SU-DHL-6 (cell line): ENCODE measurements around the gene NDUFS2.

Experiments used
- H2AFZ ChIP-seq: fragments of 200-600 bp; sonication (generic); 2 replicates; pipeline ENCODE4 v1.6.1; 2014; ENCODE audit warnings: low read depth, mild to moderate bottlenecking, moderate library complexity, mixed read lengths, antibody characterized with exemption, low read length; ENCODE audit not compliant: severe bottlenecking
- H3F3A ChIP-seq: fragments of 200-600 bp; shearing (Covaris generic); 2 replicates; pipeline ENCODE4 v1.6.0; 2016; ENCODE audit warnings: antibody characterized with exemption, mild to moderate bottlenecking; ENCODE audit not compliant: insufficient read depth
- H3K27ac ChIP-seq: fragments of 200-600 bp; sonication (generic); 2 replicates; pipeline ENCODE4 v1.5.1; 2016; ENCODE audit warnings: low read depth, mild to moderate bottlenecking, low read length, moderate library complexity, mixed read lengths
- H3K27me3 ChIP-seq: fragments of 200-600 bp; sonication (generic), shearing (Covaris generic); 2 replicates; pipeline ENCODE4 v1.6.0; 2014; ENCODE audit warnings: mild to moderate bottlenecking, low read length
- H3K36me3 ChIP-seq: fragments of 200-600 bp; sonication (generic); 2 replicates; pipeline ENCODE4 v1.6.1; 2014; ENCODE audit warnings: mild to moderate bottlenecking, low read length, mixed read lengths
- H3K4me2 ChIP-seq: fragments of 300-600, 200-600 bp; shearing (Covaris generic), sonication (generic); 2 replicates; pipeline ENCODE4 v1.6.0; 2014; ENCODE audit warnings: low read length, low read depth, mild to moderate bottlenecking; ENCODE audit not compliant: poor library complexity, severe bottlenecking
- H3K4me3 ChIP-seq: fragments of 200-600 bp; sonication (generic); 2 replicates; pipeline ENCODE4 v1.5.1; 2014; ENCODE audit warnings: antibody characterized with exemption, low read length, mild to moderate bottlenecking, mixed read lengths; ENCODE audit not compliant: insufficient read depth, poor library complexity, severe bottlenecking
- H3K79me2 ChIP-seq: fragments of 200-600 bp; sonication (generic); 2 replicates; pipeline ENCODE4 v1.6.1; 2014; ENCODE audit warnings: mild to moderate bottlenecking, low read length, moderate library complexity; ENCODE audit not compliant: insufficient read depth
- H3K9ac ChIP-seq: fragments of 200-600 bp; sonication (generic); 2 replicates; pipeline ENCODE4 v1.7.0; 2014; ENCODE audit warnings: mild to moderate bottlenecking, low read length
- H3K9me2 ChIP-seq: fragments of 200-600 bp; sonication (generic); replicated peaks from 2 replicates; pipeline ENCODE4 v1.6.1; 2014; ENCODE audit warnings: low read length; ENCODE audit not compliant: insufficient read depth
- H3K9me3 ChIP-seq: fragments of 200-600 bp; sonication (generic); 2 replicates; pipeline ENCODE4 v1.6.1; 2014; ENCODE audit warnings: low read length, mixed read lengths; ENCODE audit not compliant: insufficient read depth
- H4K20me1 ChIP-seq: fragments of 200-600 bp; sonication (generic); 2 replicates; pipeline ENCODE4 v1.6.1; 2014; ENCODE audit warnings: low read depth, mild to moderate bottlenecking, antibody characterized with exemption, low read length, moderate library complexity, mixed read lengths
- CTCF ChIP-seq: fragments of 200-600 bp; sonication (generic); IDR thresholded peaks from one replicate; pipeline ENCODE4 v1.5.1; 2017; ENCODE audit warnings: antibody characterized with exemption, mild to moderate bottlenecking, low read length, moderate library complexity; ENCODE audit not compliant: insufficient read depth, poor library complexity, severe bottlenecking
- EZH2phosphoT487 ChIP-seq: fragments of 200-600 bp; sonication (generic), shearing (Covaris generic); conservative IDR thresholded peaks from 2 replicates; pipeline ENCODE4 v1.6.1; 2018; ENCODE audit warnings: mild to moderate bottlenecking, antibody characterized with exemption, low read length, moderate library complexity, mixed read lengths

Gene NDUFS2

GRCh38 chr1:161171191-161171590 lies 31.0 kb upstream of the NDUFS2 start:
- H3K27ac ChIP-seq = no peak overlapping the region

GRCh38 chr1:161171696-161172095 lies 30.5 kb upstream of the NDUFS2 start:
- no peak for TF ChIP-seq EZH2phosphoT487
- no peak for TF ChIP-seq CTCF
- no peaks in the 10 kb centered on the region for H4K20me1 ChIP-seq
- no peak overlapping the region for H3K4me2 ChIP-seq
- no peaks in the 10 kb centered on the region for H3K9me2 ChIP-seq
- H3K36me3 ChIP-seq = no peaks in the 10 kb centered on the region
- H3K4me3 ChIP-seq = no peak overlapping the region
- no peak overlapping the region for H3K27ac ChIP-seq
- 0 out of 2 replicates have a peak, but pooled peaks cover 4% of the 10 kb centered on the region for H3F3A ChIP-seq
- no peak overlapping the region for H2AFZ ChIP-seq
- H3K79me2 ChIP-seq = no peaks in the 10 kb centered on the region; the same call in 1 of the 2 replicates
- no peaks in the 10 kb centered on the region for H3K27me3 ChIP-seq
- H3K9me3 ChIP-seq = no peaks in the 10 kb centered on the region
- no peak overlapping the region for H3K9ac ChIP-seq

More at GRCh38 chr1:161171191-161171590, 31.0 kb upstream of the NDUFS2 start:
- Histone ChIP-seq H3K4me3 (no peak overlapping the region), H3K27me3 (no peaks in the 10 kb centered on the region), H2AFZ (no peak overlapping the region), H3K9me3 (no peaks in the 10 kb centered on the region), H3F3A (0 out of 2 replicates have a peak, but pooled peaks cover under 1% of the 10 kb centered on the region), H4K20me1 (no peaks in the 10 kb centered on the region), H3K9ac (no peak overlapping the region), H3K36me3 (no peaks in the 10 kb centered on the region), H3K4me2 (no peak overlapping the region), H3K9me2 (no peaks in the 10 kb centered on the region), H3K79me2 (no peaks in the 10 kb centered on the region; the same call in 1 of the 2 replicates)
- TF ChIP-seq EZH2phosphoT487 (no peak), CTCF (no peak)

GRCh38 chr1:161172349-161172748 lies 29.8 kb upstream of the NDUFS2 start:
- no peaks in the 10 kb centered on the region for H3K9me3 ChIP-seq
- H3K4me2 ChIP-seq = no peak overlapping the region
- no peaks in the 10 kb centered on the region for H3K9me2 ChIP-seq
- no peak overlapping the region for H2AFZ ChIP-seq
- H3K9ac ChIP-seq = no peak overlapping the region
- H3K27ac ChIP-seq = no peak overlapping the region
- H4K20me1 ChIP-seq = no peaks in the 10 kb centered on the region
- H3K4me3 ChIP-seq = no peak overlapping the region
- no peaks in the 10 kb centered on the region for H3K27me3 ChIP-seq
- H3K36me3 ChIP-seq = no peaks in the 10 kb centered on the region
- H3K79me2 ChIP-seq = no peaks in the 10 kb centered on the region; the same call in 1 of the 2 replicates
- TF ChIP-seq EZH2phosphoT487 (no peak), CTCF (no peak)
- H3F3A ChIP-seq = 0 out of 2 replicates have a peak, but pooled peaks cover 4% of the 10 kb centered on the region
